ENCODE results near the gene IL22RA2. TPM values are rescaled to one million over a fixed set of nuclear protein-coding genes. Genes with fewer than 3 reads are reported as not detected.

The IL22RA2 gene
- polyA plus RNA-seq, 1 of the 3 experiments (the other 2 are of a cell fraction) = not detected

DNA sequence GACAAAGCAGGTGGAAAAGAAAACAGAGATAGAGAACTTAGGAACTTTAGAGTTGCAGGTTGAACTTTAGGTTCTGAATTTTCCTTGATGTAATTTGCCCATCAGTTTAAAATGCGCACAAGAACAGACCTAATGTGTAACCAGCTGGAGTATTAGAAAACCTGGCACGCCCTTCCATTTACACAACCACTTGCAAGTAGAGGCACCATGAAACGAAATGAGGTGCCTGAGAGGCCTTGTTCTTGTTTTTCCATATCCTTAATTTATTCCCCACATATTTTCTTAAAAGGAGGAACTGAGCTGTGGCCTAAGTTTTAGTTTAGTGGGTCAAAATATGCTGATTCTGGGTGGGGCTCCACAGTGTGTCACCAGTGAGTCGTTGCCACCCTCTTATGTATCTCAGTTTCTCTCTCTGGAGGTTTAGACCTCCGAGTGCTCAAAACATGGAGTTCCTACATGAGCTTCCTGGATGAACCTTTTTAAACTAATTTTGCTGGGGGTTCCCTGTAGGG, 17.2 kb upstream of the IL22RA2 start:
- no peak overlapping the region for H3K9ac ChIP-seq
- no peak overlapping the region for H3K4me2 ChIP-seq
- no peak for TF ChIP-seq TEAD4 (IDR thresholded peaks at IDR 0.05; ENCODE audit: borderline replicate concordance, insufficient read depth)
- no peak for TF ChIP-seq RFX5 (IDR thresholded peaks at IDR 0.05; ENCODE audit: low read length)
- TF ChIP-seq, protein P1, sequence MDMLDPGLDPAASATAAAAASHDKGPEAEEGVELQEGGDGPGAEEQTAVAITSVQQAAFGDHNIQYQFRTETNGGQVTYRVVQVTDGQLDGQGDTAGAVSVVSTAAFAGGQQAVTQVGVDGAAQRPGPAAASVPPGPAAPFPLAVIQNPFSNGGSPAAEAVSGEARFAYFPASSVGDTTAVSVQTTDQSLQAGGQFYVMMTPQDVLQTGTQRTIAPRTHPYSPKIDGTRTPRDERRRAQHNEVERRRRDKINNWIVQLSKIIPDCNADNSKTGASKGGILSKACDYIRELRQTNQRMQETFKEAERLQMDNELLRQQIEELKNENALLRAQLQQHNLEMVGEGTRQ (IDR thresholded peaks at IDR 0.05; ENCODE audit: borderline replicate concordance, low read depth, low read length) = no peak
- TF ChIP-seq, protein P2, sequence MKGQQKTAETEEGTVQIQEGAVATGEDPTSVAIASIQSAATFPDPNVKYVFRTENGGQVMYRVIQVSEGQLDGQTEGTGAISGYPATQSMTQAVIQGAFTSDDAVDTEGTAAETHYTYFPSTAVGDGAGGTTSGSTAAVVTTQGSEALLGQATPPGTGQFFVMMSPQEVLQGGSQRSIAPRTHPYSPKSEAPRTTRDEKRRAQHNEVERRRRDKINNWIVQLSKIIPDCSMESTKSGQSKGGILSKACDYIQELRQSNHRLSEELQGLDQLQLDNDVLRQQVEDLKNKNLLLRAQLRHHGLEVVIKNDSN (IDR thresholded peaks at IDR 0.05; ENCODE audit: borderline replicate concordance, low read depth) = no peak
- TF ChIP-seq YY1 (IDR thresholded peaks at IDR 0.05; ENCODE audit: low read depth) = no peak
- no peak for TF ChIP-seq MXI1 (IDR thresholded peaks at IDR 0.05; ENCODE audit: low read depth, low read length)
- TF ChIP-seq FOXJ3 (CRISPR knock-in tag; IDR thresholded peaks at IDR 0.05) = no peak
- TF ChIP-seq MEF2A (IDR thresholded peaks at IDR 0.05; ENCODE audit: borderline replicate concordance, low read depth) = no peak
- TF ChIP-seq SMC3 (IDR thresholded peaks at IDR 0.05; ENCODE audit: low read depth, low read length) = no peak
- no peak for TF ChIP-seq SIN3A (IDR thresholded peaks at IDR 0.05; ENCODE audit: borderline replicate concordance, low read depth, low read length)
- TF ChIP-seq, protein P3, sequence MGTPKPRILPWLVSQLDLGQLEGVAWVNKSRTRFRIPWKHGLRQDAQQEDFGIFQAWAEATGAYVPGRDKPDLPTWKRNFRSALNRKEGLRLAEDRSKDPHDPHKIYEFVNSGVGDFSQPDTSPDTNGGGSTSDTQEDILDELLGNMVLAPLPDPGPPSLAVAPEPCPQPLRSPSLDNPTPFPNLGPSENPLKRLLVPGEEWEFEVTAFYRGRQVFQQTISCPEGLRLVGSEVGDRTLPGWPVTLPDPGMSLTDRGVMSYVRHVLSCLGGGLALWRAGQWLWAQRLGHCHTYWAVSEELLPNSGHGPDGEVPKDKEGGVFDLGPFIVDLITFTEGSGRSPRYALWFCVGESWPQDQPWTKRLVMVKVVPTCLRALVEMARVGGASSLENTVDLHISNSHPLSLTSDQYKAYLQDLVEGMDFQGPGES (IDR thresholded peaks at IDR 0.05; ENCODE audit: low read depth, low read length) = no peak
- no peak for TF ChIP-seq RXRA (IDR thresholded peaks at IDR 0.05; ENCODE audit: borderline replicate concordance, low read depth)
- no peak for TF ChIP-seq NFIC (IDR thresholded peaks at IDR 0.05; ENCODE audit: borderline replicate concordance)
- no peak overlapping the region for H3K27ac ChIP-seq (ENCODE audit: low read depth in 2 of 2, low read length in 1 of 2)
- ChIA-PET CTCF (interaction anchor here (0.8 kb wide), 1 partner anchor 51 kb away, joined by 3 read pairs; no protein-coding TSS in a partner anchor), POLR2A (no interaction called here)
- DNase-seq = no peak
- H3K4me1 ChIP-seq (ENCODE audit: control insufficient read depth in 1 of 2, insufficient read depth in 2 of 2, low read depth in 1 of 2, low read length in 1 of 2) = no peaks in the 10 kb centered on the region
- no peaks in the 10 kb centered on the region for H4K20me1 ChIP-seq (ENCODE audit: insufficient read depth)
- H3F3A ChIP-seq (replicated peaks; ENCODE audit: insufficient read depth) = no peaks in the 10 kb centered on the region
- 27% methylated on average over 5 of the region's 5 CpGs for WGBS (ENCODE audit: low lambda C conversion rate)
- H3K9me2 ChIP-seq = no peaks in the 10 kb centered on the region
- H3K36me3 ChIP-seq (replicated peaks in 1 of 2; ENCODE audit: control insufficient read depth in 1 of 2, insufficient read depth in 2 of 2, low read length in 1 of 2) = peaks cover 0 to 3% of the 10 kb centered on the region in 2 experiments
- H3K27me3 ChIP-seq (ENCODE audit: insufficient read depth) = no peaks in the 10 kb centered on the region
- H3K9me3 ChIP-seq = peaks cover 5% of the 10 kb centered on the region
- H2AFZ ChIP-seq (ENCODE audit: low read depth) = no peak overlapping the region
- H3K4me3 ChIP-seq (ENCODE audit: low read depth in 2 of 2, low read length in 1 of 2) = no peak overlapping the region
- H3K79me2 ChIP-seq (ENCODE audit: insufficient read depth) = no peaks in the 10 kb centered on the region

DNA sequence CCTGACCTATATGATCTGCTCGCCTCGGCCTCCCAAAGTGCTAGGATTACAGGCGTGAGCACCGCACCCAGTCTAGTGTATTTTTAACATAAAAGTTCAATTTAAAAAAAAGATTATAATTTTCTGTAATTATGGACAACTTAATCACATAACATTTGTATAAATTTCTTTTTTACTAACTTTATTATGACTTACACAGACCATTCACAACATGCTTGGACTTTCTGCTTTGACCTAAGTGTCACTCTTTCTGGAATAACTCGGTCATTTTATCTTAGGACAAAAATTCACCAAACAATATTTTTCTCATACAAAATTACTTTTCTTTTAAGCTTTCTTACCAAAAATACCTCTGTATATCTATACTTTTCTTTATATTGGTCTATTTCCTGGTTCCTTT, 15.4 kb upstream of the IL22RA2 start:
- no peak for DNase-seq
- POLR2A ChIA-PET = interaction anchor here (0.6 kb wide), 1 partner anchor 25 kb away, joined by 3 read pairs; no protein-coding TSS in a partner anchor
- H3F3A ChIP-seq (replicated peaks; ENCODE audit: insufficient read depth) = no peaks in the 10 kb centered on the region
- peaks cover 0 to 3% of the 10 kb centered on the region in 2 experiments for H3K36me3 ChIP-seq (replicated peaks in 1 of 2; ENCODE audit: control insufficient read depth in 1 of 2, insufficient read depth in 2 of 2, low read length in 1 of 2)
- TF ChIP-seq, protein P4, sequence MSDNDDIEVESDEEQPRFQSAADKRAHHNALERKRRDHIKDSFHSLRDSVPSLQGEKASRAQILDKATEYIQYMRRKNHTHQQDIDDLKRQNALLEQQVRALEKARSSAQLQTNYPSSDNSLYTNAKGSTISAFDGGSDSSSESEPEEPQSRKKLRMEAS (IDR thresholded peaks at IDR 0.05; ENCODE audit: low read depth) = no peak
- no peak for TF ChIP-seq MEF2A (IDR thresholded peaks at IDR 0.05; ENCODE audit: borderline replicate concordance, low read depth)
- TF ChIP-seq RFX5 (IDR thresholded peaks at IDR 0.05; ENCODE audit: low read length) = no peak
- TF ChIP-seq, protein P2 (IDR thresholded peaks at IDR 0.05; ENCODE audit: borderline replicate concordance, low read depth) = no peak
- no peak for TF ChIP-seq RXRA (IDR thresholded peaks at IDR 0.05; ENCODE audit: borderline replicate concordance, low read depth)
- TF ChIP-seq TCF12 (IDR thresholded peaks at IDR 0.05) = no peak
- no peak overlapping the region for H3K4me2 ChIP-seq
- no peak overlapping the region for H2AFZ ChIP-seq (ENCODE audit: low read depth)
- H3K27me3 ChIP-seq (ENCODE audit: insufficient read depth) = no peaks in the 10 kb centered on the region
- H3K79me2 ChIP-seq (ENCODE audit: insufficient read depth) = no peaks in the 10 kb centered on the region
- CTCF ChIA-PET = interaction anchor here (1.3 kb wide), 1 partner anchor 12 kb away, joined by 4 read pairs; no protein-coding TSS in a partner anchor
- no peaks in the 10 kb centered on the region for H3K4me1 ChIP-seq (ENCODE audit: control insufficient read depth in 1 of 2, insufficient read depth in 2 of 2, low read depth in 1 of 2, low read length in 1 of 2)
- no peaks in the 10 kb centered on the region for H4K20me1 ChIP-seq (ENCODE audit: insufficient read depth)
- H3K27ac ChIP-seq (ENCODE audit: low read depth in 2 of 2, low read length in 1 of 2) = no peak overlapping the region
- H3K9me3 ChIP-seq = peaks cover 5% of the 10 kb centered on the region
- no peak overlapping the region for H3K9ac ChIP-seq
- H3K9me2 ChIP-seq = no peaks in the 10 kb centered on the region
- H3K4me3 ChIP-seq (ENCODE audit: low read depth in 2 of 2, low read length in 1 of 2) = no peak overlapping the region
- 40% methylated on average over 5 of the region's 5 CpGs for WGBS (ENCODE audit: low lambda C conversion rate)
